Keratinocyte (primary cell): ENCODE measurements around the gene HOXC11. TPM values are rescaled to one million over a fixed set of nuclear protein-coding genes. Genes with fewer than 3 reads are reported as not detected.

Experiments used
- DNase-seq: peaks from one replicate; pipeline ENCODE4 v3.0.0-alpha.2; 2011; ENCODE audit warnings: low read depth, missing footprints, low spot score
- FAIRE-seq: peaks from 2 replicates; lab custom pipeline; 2011; peaks lifted over from hg19 to GRCh38; lab: Jason Lieb, UNC
- H2AFZ ChIP-seq: 2 replicates; pipeline ENCODE4 v1.6.0; 2012; ENCODE audit warnings: low read length, control low read depth, inconsistent platforms; ENCODE audit not compliant: control insufficient read depth
- H3K27ac ChIP-seq: 2 replicates; pipeline ENCODE4 v1.5.1; 2011; ENCODE audit warnings: low read length; ENCODE audit not compliant: control insufficient read depth, insufficient read depth
- H3K27me3 ChIP-seq: 3 replicates; pipeline ENCODE4 v1.6.0; 2011; ENCODE audit warnings: low read length; ENCODE audit not compliant: control insufficient read depth, insufficient read depth; ENCODE audit errors: extremely low read depth
- H3K36me3 ChIP-seq, 2 experiments: 2 replicates in 1 of 2; 3 replicates in 1 of 2; pipeline ENCODE4 v1.5.1; 2011; ENCODE audit warnings: low read length in 2 of 2, mild to moderate bottlenecking in 1 of 2; ENCODE audit not compliant: control insufficient read depth in 2 of 2, insufficient read depth in 2 of 2; ENCODE audit errors: extremely low read depth in 1 of 2
- H3K4me1 ChIP-seq: 3 replicates; pipeline ENCODE4 v1.5.1; 2011; ENCODE audit warnings: low read length; ENCODE audit not compliant: control insufficient read depth, insufficient read depth; ENCODE audit errors: extremely low read depth
- H3K4me2 ChIP-seq: 3 replicates; pipeline ENCODE4 v1.6.0; 2011; ENCODE audit warnings: low read depth, low read length; ENCODE audit not compliant: control insufficient read depth, insufficient read depth; ENCODE audit errors: extremely low read depth
- H3K4me3 ChIP-seq, 3 experiments: fragments of 200-600 bp in 1 of 3; sonication (generic) in 1 of 3; 2 replicates in 2 of 3; 3 replicates in 1 of 3; pipeline ENCODE4 v1.5.1; 2011 to 2016; ENCODE audit warnings: low read length in 3 of 3, mild to moderate bottlenecking in 3 of 3, control low read depth in 2 of 3, inconsistent platforms in 1 of 3, low read depth in 1 of 3, mixed read lengths in 1 of 3, mixed run types in 1 of 3, moderate library complexity in 1 of 3; ENCODE audit not compliant: control insufficient read depth in 2 of 3, insufficient read depth in 2 of 3; ENCODE audit errors: extremely low read depth in 1 of 3
- H3K79me2 ChIP-seq: 2 replicates; pipeline ENCODE4 v1.6.0; 2012; ENCODE audit warnings: low read length; ENCODE audit not compliant: control insufficient read depth, insufficient read depth
- H3K9ac ChIP-seq: 3 replicates; pipeline ENCODE4 v1.6.0; 2011; ENCODE audit warnings: low read length; ENCODE audit not compliant: control insufficient read depth, insufficient read depth; ENCODE audit errors: extremely low read depth
- H3K9me1 ChIP-seq: 3 replicates; pipeline ENCODE4 v1.6.0; 2011; ENCODE audit warnings: low read length; ENCODE audit not compliant: control insufficient read depth, insufficient read depth; ENCODE audit errors: extremely low read depth
- H3K9me3 ChIP-seq: 2 replicates; pipeline ENCODE4 v1.5.1; 2012; ENCODE audit warnings: low read depth, low read length; ENCODE audit not compliant: control insufficient read depth
- H4K20me1 ChIP-seq: 3 replicates; pipeline ENCODE4 v1.6.0; 2011; ENCODE audit warnings: low read length; ENCODE audit not compliant: control insufficient read depth, insufficient read depth; ENCODE audit errors: extremely low read depth
- CTCF ChIP-seq, 3 experiments: IDR thresholded peaks in 1 of 3; conservative IDR thresholded peaks in 1 of 3; optimal IDR thresholded peaks in 1 of 3; 2 replicates in 2 of 3; 3 replicates in 1 of 3; pipeline versions ENCODE3 to v1.5.1; 2011; ENCODE audit warnings: low read length in 3 of 3, mild to moderate bottlenecking in 3 of 3, moderate library complexity in 2 of 3, control low read depth in 1 of 3, inconsistent platforms in 1 of 3; ENCODE audit not compliant: insufficient read depth in 2 of 3; ENCODE audit errors: extremely low read depth in 1 of 3
- EZH2 ChIP-seq: IDR thresholded peaks from one replicate; pipeline ENCODE4 v1.6.1; 2012; ENCODE audit warnings: inconsistent platforms, mild to moderate bottlenecking, low read length, moderate library complexity
- dilution Hi-C: fragments of 300-500 bp; cut with MboI; formaldehyde crosslinking; loops from one replicate; pipeline ENCODE4 v1.7.0; 2020; ENCODE audit warnings: low sequenced_read_pairs; ENCODE audit not compliant: extremely low pct_ligation_motif_present
- polyA plus RNA-seq, 5 experiments: library from polyadenylated mRNA; depleted of rRNA in 3 of 5; stranded (reverse) in 3 of 5; stranded (forward) in 1 of 5; unstranded in 1 of 5; fragments of >200 nt; gene quantifications; 1 replicate in 1 of 5; 2 replicates in 3 of 5; 3 replicates in 1 of 5; pipeline versions ENCODE4 v1.2.1 to v1.2.3, GENCODE V29; 2011 to 2012; ENCODE audit warnings: missing spikeins in 2 of 5, low read depth in 1 of 5, low replicate concordance in 1 of 5

Gene HOXC11
- polyA plus RNA-seq, 1 donor (not counting 4 experiments of a cell fraction or from before 2014, with no cell fraction given) = 1.6 TPM

GRCh38 chr12:53942467-53942997, 30.4 kb upstream of the HOXC11 start:
- no peaks in the 10 kb centered on the region for H3K9me3 ChIP-seq
- no peak overlapping the region for H2AFZ ChIP-seq
- peaks cover 2% of the 10 kb centered on the region for H3K27me3 ChIP-seq
- dilution Hi-C loops = loop anchor here (25.0 kb wide), 1 partner anchor 180 kb away; the partner anchor contains the start of gene CISTR
- DNase-seq = no peak
- H3K4me1 ChIP-seq = peaks cover 18% of the 10 kb centered on the region
- no peak overlapping the region for H3K9ac ChIP-seq
- H3K9me1 ChIP-seq = peaks cover 5% of the 10 kb centered on the region
- H3K36me3 ChIP-seq = peaks cover 6 to 11% of the 10 kb centered on the region in 2 experiments
- peak; percentile 13 for FAIRE-seq
- H3K79me2 ChIP-seq = peaks cover 20% of the 10 kb centered on the region
- TF ChIP-seq CTCF (optimal IDR thresholded peaks at IDR 0.05 in 1 of 3, IDR thresholded peaks at IDR 0.05 in 1 of 3, conservative IDR thresholded peaks at IDR 0.05 in 1 of 3; ENCODE audit: extremely low read depth in 1 of 3, insufficient read depth in 2 of 3, low read length in 3 of 3) = no peak
- TF ChIP-seq EZH2 = no peak
- H4K20me1 ChIP-seq = no peaks in the 10 kb centered on the region
- no peak overlapping the region for H3K4me3 ChIP-seq
- H3K27ac ChIP-seq = no peak overlapping the region
- no peak overlapping the region for H3K4me2 ChIP-seq

GRCh38 chr12:53944209-53944608, 28.7 kb upstream of the HOXC11 start:
- Histone ChIP-seq H3K27me3 (no peaks in the 10 kb centered on the region), H3K4me2 (no peak overlapping the region), H2AFZ (no peak overlapping the region), H3K9me1 (peaks cover 5% of the 10 kb centered on the region), H3K79me2 (peaks cover 19% of the 10 kb centered on the region), H3K4me3 (no peak overlapping the region), H3K9me3 (no peaks in the 10 kb centered on the region), H3K27ac (no peak overlapping the region), H3K4me1 (peaks cover 18% of the 10 kb centered on the region), H4K20me1 (no peaks in the 10 kb centered on the region), H3K9ac (no peak overlapping the region), H3K36me3 (peaks cover 6 to 11% of the 10 kb centered on the region in 2 experiments)
- TF ChIP-seq CTCF (optimal IDR thresholded peaks at IDR 0.05 in 1 of 3, IDR thresholded peaks at IDR 0.05 in 1 of 3, conservative IDR thresholded peaks at IDR 0.05 in 1 of 3; ENCODE audit: extremely low read depth in 1 of 3, insufficient read depth in 2 of 3, low read length in 3 of 3) (no peak), EZH2 (no peak)
- no peak for FAIRE-seq
- no peak for DNase-seq
- dilution Hi-C loops = loop anchor here (25.0 kb wide), 1 partner anchor 182 kb away; the partner anchor contains the start of gene CISTR
